ENCODE data around the gene TPPP.
"Not testable (repeated sequence)": the region's sequence is repeated elsewhere in the genome, so short reads cannot be mapped to it uniquely, and the experiment has no call there.

DNA sequence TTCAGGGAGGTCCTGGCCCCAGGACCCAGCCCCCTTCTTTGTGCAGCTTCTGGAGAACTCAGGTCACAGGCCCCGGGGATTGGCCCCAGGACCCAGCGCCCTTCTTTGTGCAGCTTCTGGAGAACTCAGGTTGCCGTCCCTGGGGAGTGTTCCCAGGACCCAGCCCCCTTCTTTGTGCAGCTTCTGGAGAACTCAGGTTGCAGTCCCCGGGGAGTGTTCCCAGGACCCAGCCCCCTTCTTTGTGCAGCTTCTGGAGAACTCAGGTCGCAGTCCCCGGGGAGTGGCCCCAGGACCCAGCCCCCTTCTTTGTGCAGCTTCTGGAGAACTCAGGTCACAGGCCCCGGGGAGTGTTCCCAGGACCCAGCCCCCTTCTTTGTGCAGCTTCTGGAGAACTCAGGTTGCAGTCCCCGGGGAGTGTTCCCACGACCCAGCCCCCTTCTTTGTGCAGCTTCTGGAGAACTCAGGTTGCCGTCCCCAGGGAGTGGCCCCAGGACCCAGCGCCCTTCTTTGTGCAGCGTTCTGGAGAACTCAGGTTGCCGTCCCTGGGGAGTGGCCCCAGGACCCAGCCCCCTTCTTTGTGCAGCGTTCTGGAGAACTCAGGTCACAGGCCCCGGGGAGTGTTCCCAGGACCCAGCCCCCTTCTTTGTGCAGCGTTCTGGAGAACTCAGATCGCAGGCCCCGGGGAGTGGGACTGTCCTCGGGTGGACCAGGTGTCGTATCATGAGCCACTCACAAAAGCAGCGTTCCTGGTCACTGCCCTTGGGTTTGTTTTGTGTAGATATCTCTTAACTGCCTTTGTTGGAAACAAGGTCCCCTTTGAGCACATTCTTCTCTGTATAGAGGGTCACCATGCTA, 64.6 kb downstream of the TPPP start:
- TF ChIP-seq ZNF274 (IDR thresholded peaks at IDR 0.05; ENCODE audit: low read depth, low read length); YY1 (IDR thresholded peaks at IDR 0.05; ENCODE audit: insufficient read depth, insufficient read length): not testable (repeated sequence)
